Loucy (cell line): ENCODE measurements around the gene NOTCH1.

Experiments
- CTCF ChIP-seq: fragments of 200-600 bp; sonication (generic); conservative IDR thresholded peaks from 2 replicates; pipeline ENCODE4 v1.5.1; 2014; ENCODE audit warnings: mild to moderate bottlenecking, antibody characterized with exemption, low read length
- EZH2phosphoT487 ChIP-seq: fragments of 200-600 bp; IDR thresholded peaks from 2 replicates; pipeline ENCODE4 v1.6.1; 2018; ENCODE audit warnings: antibody characterized with exemption, mild to moderate bottlenecking, moderate library complexity, borderline replicate concordance

DNA sequence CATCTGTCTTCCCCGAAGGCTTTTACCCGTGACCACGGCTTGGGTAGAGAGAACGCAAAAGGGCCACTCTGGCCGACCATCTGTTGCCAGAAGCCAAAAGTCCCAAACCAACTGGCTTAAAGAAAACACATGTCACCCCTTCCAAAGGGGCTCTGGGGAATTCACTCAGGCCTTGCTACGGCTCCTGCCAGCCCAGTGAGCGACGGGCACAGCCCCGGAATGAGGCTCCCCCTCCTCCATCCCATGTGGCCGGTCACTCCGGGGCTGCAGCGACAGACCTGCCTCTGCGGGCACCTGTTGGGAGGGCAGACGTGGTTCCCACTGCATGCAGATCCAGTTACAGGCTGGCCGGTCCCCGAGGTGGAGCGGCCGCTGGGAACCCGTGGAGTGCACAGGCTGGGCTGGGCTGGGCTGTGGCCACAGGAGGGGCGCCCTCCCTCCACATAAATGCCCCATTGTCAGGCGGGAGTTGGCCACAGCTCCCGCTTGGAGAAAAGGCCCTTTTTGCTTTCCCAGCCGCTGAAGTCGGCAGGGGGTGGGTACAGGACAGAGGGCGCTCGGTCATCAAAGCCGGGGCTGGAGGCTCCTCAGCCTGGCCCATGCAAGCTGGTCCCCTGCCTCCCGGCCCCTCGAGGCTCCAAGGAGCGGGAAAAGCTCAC is 19.9 kb downstream of the NOTCH1 start:
- TF ChIP-seq CTCF = no peak
- TF ChIP-seq EZH2phosphoT487 = no peak
